Measurements from ENCODE around the gene CCDC69.

The CCDC69 gene

GRCh38 chr5:151157426-151158286, 66.2 kb downstream of the CCDC69 start, which contains the start of gene ANXA6:
Gene ANXA6 (minus strand): TSS chr5:151157779. CDS start chr5:151147901, 9,878 bp downstream.
- peak; percentile 87 for DNase-seq (ENCODE audit: extremely low read depth, insufficient read length)
- Histone ChIP-seq H3K27me3 (replicated peaks; ENCODE audit: control insufficient read depth, insufficient read depth, low read length) (no peaks in the 10 kb centered on the region), H3K36me3 (ENCODE audit: control insufficient read depth, insufficient read depth, low read length) (peaks cover 2% of the 10 kb centered on the region), H3K4me3 (replicated peaks; ENCODE audit: low read depth, low read length) (peak within 1 kb of the TSS; percentile 97)
- no peak for TF ChIP-seq CTCF (IDR thresholded peaks at IDR 0.05; ENCODE audit: insufficient read depth, low read length, poor library complexity, severe bottlenecking)

- H3K36me3 ChIP-seq (ENCODE audit: control insufficient read depth, insufficient read depth, low read length), result peaks cover 2% of the 10 kb centered on the region
- DNase-seq (ENCODE audit: extremely low read depth, insufficient read length), result peak; percentile 56
- H3K27me3 ChIP-seq (replicated peaks; ENCODE audit: control insufficient read depth, insufficient read depth, low read length), result no peaks in the 10 kb centered on the region
- peak; percentile 4 for TF ChIP-seq CTCF (IDR thresholded peaks at IDR 0.05; ENCODE audit: insufficient read depth, low read length, poor library complexity, severe bottlenecking)
- peak overlapping the region; percentile 97 for H3K4me3 ChIP-seq (replicated peaks; ENCODE audit: low read depth, low read length)
Observed at GRCh38 chr5:151156507-151157420, 67.1 kb downstream of the CCDC69 start.

GRCh38 chr5:151155775-151156506, 68.0 kb downstream of the CCDC69 start:
- no peak for TF ChIP-seq CTCF (IDR thresholded peaks at IDR 0.05; ENCODE audit: insufficient read depth, low read length, poor library complexity, severe bottlenecking)
- DNase-seq (ENCODE audit: extremely low read depth, insufficient read length), result peak; percentile 40
- peaks cover 2% of the 10 kb centered on the region for H3K36me3 ChIP-seq (ENCODE audit: control insufficient read depth, insufficient read depth, low read length)
- H3K4me3 ChIP-seq (replicated peaks; ENCODE audit: low read depth, low read length), result peak overlapping the region; percentile 97
- H3K27me3 ChIP-seq (replicated peaks; ENCODE audit: control insufficient read depth, insufficient read depth, low read length), result no peaks in the 10 kb centered on the region

GRCh38 chr5:151154931-151155774, 68.7 kb downstream of the CCDC69 start:
- peak overlapping the region; percentile 97 for H3K4me3 ChIP-seq (replicated peaks; ENCODE audit: low read depth, low read length)
- peak; percentile 46 for DNase-seq (ENCODE audit: extremely low read depth, insufficient read length)
- peaks cover 3% of the 10 kb centered on the region for H3K36me3 ChIP-seq (ENCODE audit: control insufficient read depth, insufficient read depth, low read length)
- no peak for TF ChIP-seq CTCF (IDR thresholded peaks at IDR 0.05; ENCODE audit: insufficient read depth, low read length, poor library complexity, severe bottlenecking)
- no peaks in the 10 kb centered on the region for H3K27me3 ChIP-seq (replicated peaks; ENCODE audit: control insufficient read depth, insufficient read depth, low read length)
